IMR-90 (cell line): Measurements from ENCODE around the gene AAK1. TPM values are rescaled to one million over a fixed set of nuclear protein-coding genes. Genes with fewer than 3 reads are reported as not detected.

Experiments used
- ATAC-seq: fragments of 200-7000 bp; cut with Tn5 transposase; 2 replicates; pipeline ENCODE4 v1.9.1; 2020; ENCODE audit warnings: low read depth, mild to moderate bottlenecking, moderate library complexity
- BruUV-seq: library from RNA; stranded (reverse); fragments of 400-500 nt; replicated peaks from 2 replicates; lab custom pipeline; 2021; lab: Mats Ljungman, UMichigan
- CTCF ChIA-PET: fragments of 300-600 bp; formaldehyde crosslinking; extraction: SDS; loops from one replicate; lab custom pipeline; 2021; ENCODE audit warnings: antibody characterized with exemption; lab: Yijun Ruan, JAX
- POLR2A ChIA-PET: fragments of 300-600 bp; sonication (Branson Sonifier 250); formaldehyde crosslinking; loops from one replicate; lab custom pipeline; 2022; ENCODE audit warnings: antibody characterized with exemption; ENCODE audit not compliant: unreplicated experiment; lab: Charles Lee
- DNase-seq: peaks from one replicate; pipeline ENCODE4 v3.0.0; 2013
- H2AFZ ChIP-seq: replicated peaks from 2 replicates; pipeline ENCODE3; 2013; ENCODE audit warnings: low read length, mild to moderate bottlenecking; ENCODE audit not compliant: poor library complexity
- H2AK5ac ChIP-seq: 2 replicates; pipeline ENCODE4 v1.6.1; 2013; ENCODE audit warnings: low read depth, low read length, inconsistent platforms
- H2AK9ac ChIP-seq: replicated peaks from 2 replicates; pipeline ENCODE3; 2013; ENCODE audit warnings: mild to moderate bottlenecking, low read depth, low read length, moderate library complexity; ENCODE audit not compliant: poor library complexity
- H2BK120ac ChIP-seq: 2 replicates; pipeline ENCODE4 v1.6.1; 2013; ENCODE audit warnings: low read depth, low read length, inconsistent platforms
- H2BK15ac ChIP-seq: 3 replicates; pipeline ENCODE4 v1.6.1; 2013; ENCODE audit warnings: low read depth, low read length, inconsistent platforms
- H2BK20ac ChIP-seq: 2 replicates; pipeline ENCODE4 v1.6.1; 2013; ENCODE audit warnings: low read depth, mild to moderate bottlenecking, inconsistent platforms, low read length, moderate library complexity
- H2BK5ac ChIP-seq: 2 replicates; pipeline ENCODE4 v1.6.1; 2013; ENCODE audit warnings: mild to moderate bottlenecking, low read depth, low read length, inconsistent platforms; ENCODE audit not compliant: poor library complexity, severe bottlenecking
- H3K14ac ChIP-seq: replicated peaks from 2 replicates; pipeline ENCODE4 v1.6.1; 2013; ENCODE audit warnings: low read depth, low read length, inconsistent platforms
- H3K18ac ChIP-seq: 2 replicates; pipeline ENCODE4 v1.6.1; 2013; ENCODE audit warnings: low read depth, low read length, control low read depth
- H3K23ac ChIP-seq: 2 replicates; pipeline ENCODE4 v1.6.1; 2013; ENCODE audit warnings: low read depth, low read length, inconsistent platforms
- H3K27ac ChIP-seq: 2 replicates; pipeline ENCODE4 v1.5.1; 2013; ENCODE audit warnings: mild to moderate bottlenecking, control low read depth, low read length; ENCODE audit not compliant: insufficient read depth
- H3K27me3 ChIP-seq: 2 replicates; pipeline ENCODE4 v1.6.1; 2013; ENCODE audit warnings: low read length; ENCODE audit not compliant: control insufficient read depth, insufficient read depth
- H3K36me3 ChIP-seq: 2 replicates; pipeline ENCODE4 v1.6.1; 2013; ENCODE audit warnings: low read length, mixed read lengths; ENCODE audit not compliant: control insufficient read depth, insufficient read depth
- H3K4ac ChIP-seq: 2 replicates; pipeline ENCODE4 v1.6.1; 2013; ENCODE audit warnings: low read depth, low read length, inconsistent platforms
- H3K4me1 ChIP-seq: 2 replicates; pipeline ENCODE4 v1.6.1; 2013; ENCODE audit warnings: low read length, mixed read lengths; ENCODE audit not compliant: control insufficient read depth, insufficient read depth
- H3K4me2 ChIP-seq: 2 replicates; pipeline ENCODE4 v1.6.1; 2013; ENCODE audit warnings: low read depth, mild to moderate bottlenecking, control low read depth, low read length, moderate library complexity
- H3K4me3 ChIP-seq: 2 replicates; pipeline ENCODE4 v1.5.1; 2013; ENCODE audit warnings: low read depth, mild to moderate bottlenecking, control low read depth, low read length, moderate library complexity; ENCODE audit not compliant: insufficient read depth
- H3K56ac ChIP-seq: 2 replicates; pipeline ENCODE4 v1.6.1; 2013; ENCODE audit warnings: low read length, inconsistent platforms; ENCODE audit not compliant: insufficient read depth; ENCODE audit errors: extremely low read depth
- H3K79me1 ChIP-seq, 2 experiments: 2 replicates each; pipeline ENCODE4 v1.6.1; 2013; ENCODE audit warnings: low read length in 2 of 2, inconsistent platforms in 1 of 2, low read depth in 1 of 2
- H3K9ac ChIP-seq: 2 replicates; pipeline ENCODE4 v1.6.1; 2013; ENCODE audit warnings: low read depth, low read length, control low read depth
- H3K9me1 ChIP-seq: 2 replicates; pipeline ENCODE4 v1.6.1; 2013; ENCODE audit warnings: low read length, inconsistent platforms; ENCODE audit not compliant: insufficient read depth
- H3K9me3 ChIP-seq: 2 replicates; pipeline ENCODE4 v1.6.1; 2013; ENCODE audit warnings: low read length; ENCODE audit not compliant: control insufficient read depth, insufficient read depth
- H4K20me1 ChIP-seq: 2 replicates; pipeline ENCODE4 v1.6.1; 2013; ENCODE audit warnings: low read length, inconsistent platforms; ENCODE audit not compliant: insufficient read depth
- H4K5ac ChIP-seq: 2 replicates; pipeline ENCODE4 v1.6.1; 2013; ENCODE audit warnings: mild to moderate bottlenecking, low read depth, low read length, control low read depth
- H4K8ac ChIP-seq, 2 experiments: 2 replicates each; pipeline ENCODE4 v1.6.1; 2013; ENCODE audit warnings: low read depth in 2 of 2, low read length in 2 of 2, control low read depth in 1 of 2, inconsistent platforms in 1 of 2
- H4K91ac ChIP-seq: 2 replicates; pipeline ENCODE4 v1.6.1; 2013; ENCODE audit warnings: low read depth, low read length, inconsistent platforms; ENCODE audit not compliant: insufficient read depth
- BHLHE40 ChIP-seq: fragments of 150-350 bp; IDR thresholded peaks from 2 replicates; pipeline ENCODE4 v1.6.1; 2016; ENCODE audit warnings: mild to moderate bottlenecking, low read depth, low read length
- MAZ ChIP-seq: IDR thresholded peaks from 2 replicates; pipeline ENCODE4 v1.6.1; 2012; ENCODE audit warnings: low read depth, mild to moderate bottlenecking, low read length, improper control_type of control experiment, moderate library complexity, borderline replicate concordance
- MXI1 ChIP-seq: IDR thresholded peaks from 2 replicates; pipeline ENCODE4 v1.6.1; 2012; ENCODE audit warnings: low read depth, mild to moderate bottlenecking, low read length, moderate library complexity, borderline replicate concordance
- RFX5 ChIP-seq: IDR thresholded peaks from 2 replicates; pipeline ENCODE4 v1.8.0; 2012; ENCODE audit warnings: low read depth, mild to moderate bottlenecking, low read length, moderate library complexity
- WGBS, 2 experiments: methylation state at CpG; one replicate each; pipeline versions ENCODE4 v1.1.5 to v1.1.7; 2013; ENCODE audit warnings: missing lambda C conversion rate in 2 of 2; ENCODE audit not compliant: insufficient read length in 1 of 2; ENCODE audit errors: extremely low coverage in 2 of 2; 5-methylcytosine and 5-hydroxymethylcytosine counted together
- dilution Hi-C: fragments of 300-500 bp; cut with HindIII; formaldehyde crosslinking; loops from one replicate; pipeline ENCODE4 v1.14.3; 2018; ENCODE audit warnings: low sequenced_read_pairs; ENCODE audit not compliant: unreplicated experiment
- in situ Hi-C: fragments of 300-500 bp; cut with MboI; formaldehyde crosslinking; loops from 3 replicates; pipeline ENCODE4 v1.14.3; 2019; ENCODE audit warnings: low sequenced_read_pairs, inconsistent platforms, mixed read lengths
- intact Hi-C: fragments of 100-400 bp; cut with micrococcal nuclease; formaldehyde crosslinking; loops from 2 replicates; pipeline ENCODE4 v1.10.0; 2022
- polyA plus RNA-seq, 3 experiments: library from polyadenylated mRNA; depleted of rRNA; stranded (reverse); fragments of >200 nt; gene quantifications; 2 replicates each; pipeline ENCODE4 v1.2.3, GENCODE V29; 2012; ENCODE audit warnings: low replicate concordance in 1 of 3
- total RNA-seq: library from RNA; depleted of rRNA; stranded (reverse); fragments of >200 nt; gene quantifications from 2 replicates; pipeline ENCODE4 v1.2.3, GENCODE V29; 2012

Gene AAK1
- total and polyA plus RNA-seq, 2 of the 4 experiments (the other 2 are of a cell fraction): 21.9 to 26.5 TPM

- Histone ChIP-seq H3K9ac (no peak overlapping the region), H3K9me3 (no peaks in the 10 kb centered on the region), H3K4ac (no peak overlapping the region), H2AK5ac (no peak overlapping the region; the same call in 1 of the 2 replicates), H2BK20ac (no peak overlapping the region), H2BK15ac (no peak overlapping the region), H2BK5ac (no peak overlapping the region), H3K27me3 (no peaks in the 10 kb centered on the region), H3K18ac (no peak overlapping the region), H3K79me1 (peaks cover 57 to 93% of the 10 kb centered on the region in 2 experiments), H3K4me1 (peaks cover 19% of the 10 kb centered on the region), H3K14ac (peak overlapping the region; percentile 54), H4K91ac (no peak overlapping the region), H2AK9ac (no peak overlapping the region), H3K56ac (no peak overlapping the region), H2AFZ (no peak overlapping the region), H3K27ac (no peak overlapping the region), H4K20me1 (peaks cover 97% of the 10 kb centered on the region), H2BK120ac (no peak overlapping the region), H4K8ac (no peak overlapping the region), H3K4me3 (no peak overlapping the region), H3K36me3 (no peaks in the 10 kb centered on the region; the same call in 1 of the 2 replicates), H3K9me1 (peaks cover 33% of the 10 kb centered on the region), H4K5ac (no peak overlapping the region), H3K23ac (no peak overlapping the region), H3K4me2 (no peak overlapping the region)
- DNase-seq (no peak), ATAC-seq (no peak)
- CTCF ChIA-PET: no interaction called here
- WGBS, 2 experiments: 80% methylated on average over 5 of the region's 5 CpGs; no CpG with 5 or more reads in 1 of the 2 experiments
- intact Hi-C loops: no loop called here
- in situ Hi-C loops: no loop called here
- TF ChIP-seq MAZ: no peak
- TF ChIP-seq BHLHE40: no peak
- TF ChIP-seq RFX5: no peak
- no peak for TF ChIP-seq MXI1
- dilution Hi-C loops: no loop called here
- BruUV-seq: no TSS peak
- POLR2A ChIA-PET: no interaction called here
Measured at GRCh38 chr2:69618362-69618761, 25.2 kb downstream of the AAK1 start.
